Hepatocyte (in vitro differentiated cells): ENCODE data around the gene PLA2G5. TPM values are rescaled to one million over a fixed set of nuclear protein-coding genes. Genes with fewer than 3 reads are reported as not detected.
"Not testable (repeated sequence)": the region's sequence is repeated elsewhere in the genome, so short reads cannot be mapped to it uniquely, and the experiment has no call there.

ENCODE experiments used
- DNase-seq: peaks from one replicate; pipeline ENCODE4 v3.0.0-alpha.2; 2016; ENCODE audit warnings: low spot score
- H2AFZ ChIP-seq: fragments of 200-600 bp; sonication (generic); 2 replicates; pipeline ENCODE4 v1.6.0; 2016; ENCODE audit warnings: antibody characterized with exemption, mild to moderate bottlenecking
- H3K27ac ChIP-seq: fragments of 200-600 bp; sonication (generic); 2 replicates; pipeline ENCODE4 v1.5.1; 2016; ENCODE audit warnings: mild to moderate bottlenecking
- H3K27me3 ChIP-seq: fragments of 200-600 bp; sonication (generic); 2 replicates; pipeline ENCODE4 v1.6.1; 2016
- H3K36me3 ChIP-seq: fragments of 200-600 bp; sonication (generic); replicated peaks from 2 replicates; pipeline ENCODE4 v1.5.1; 2016; ENCODE audit warnings: low read depth; ENCODE audit not compliant: insufficient read depth
- H3K4me1 ChIP-seq: fragments of 200-600 bp; sonication (generic); 2 replicates; pipeline ENCODE4 v1.5.1; 2016; ENCODE audit warnings: mild to moderate bottlenecking, moderate library complexity; ENCODE audit not compliant: insufficient read depth
- H3K4me2 ChIP-seq: fragments of 200-600 bp; sonication (generic); 2 replicates; pipeline ENCODE4 v1.6.0; 2016
- H3K4me3 ChIP-seq: fragments of 200-600 bp; sonication (generic); 2 replicates; pipeline ENCODE4 v1.5.1; 2016; ENCODE audit warnings: mild to moderate bottlenecking
- H3K79me2 ChIP-seq: fragments of 200-600 bp; sonication (generic); 2 replicates; pipeline ENCODE4 v1.6.0; 2017; ENCODE audit warnings: mild to moderate bottlenecking
- H3K9me2 ChIP-seq: fragments of 200-600 bp; sonication (generic); replicated peaks from 2 replicates; pipeline ENCODE4 v1.6.0; 2017; ENCODE audit warnings: mild to moderate bottlenecking; ENCODE audit not compliant: insufficient read depth
- H3K9me3 ChIP-seq: fragments of 200-600 bp; sonication (generic); 2 replicates; pipeline ENCODE4 v1.5.1; 2016; ENCODE audit warnings: low read depth, mild to moderate bottlenecking
- H4K20me1 ChIP-seq: fragments of 200-600 bp; sonication (generic); 2 replicates; pipeline ENCODE4 v1.6.0; 2016; ENCODE audit warnings: mild to moderate bottlenecking; ENCODE audit not compliant: insufficient read depth, poor library complexity, severe bottlenecking
- EZH2 ChIP-seq: fragments of 200-600 bp; sonication (generic); IDR thresholded peaks from 2 replicates; pipeline ENCODE4 v1.6.1; 2016; ENCODE audit warnings: antibody characterized with exemption, mild to moderate bottlenecking, borderline replicate concordance
- EZH2phosphoT487 ChIP-seq: fragments of 200-600 bp; sonication (generic); IDR thresholded peaks from one replicate; pipeline ENCODE4 v1.6.1; 2018; ENCODE audit warnings: antibody characterized with exemption, mild to moderate bottlenecking, low read depth, moderate library complexity; ENCODE audit not compliant: unreplicated experiment, severe bottlenecking
- WGBS: methylation state at CpG from one replicate; pipeline ENCODE4 v1.1.6; 2016; ENCODE audit warnings: low lambda C conversion rate; ENCODE audit errors: missing lambda C conversion rate; 5-methylcytosine and 5-hydroxymethylcytosine counted together
- polyA plus RNA-seq: library from polyadenylated mRNA; unstranded; fragments of >200 nt; fragmentation: Nextera tagmentation; extraction: Ambion mirVana; gene quantifications from 2 replicates; pipeline ENCODE4 v1.2.1, GENCODE V29; 2016
- total RNA-seq: library from RNA; depleted of rRNA; stranded (reverse); fragments of >200 nt; gene quantifications from 2 replicates; pipeline ENCODE4 v1.2.3, GENCODE V29; 2014
- TF ChIP-seq, protein P1 (sequence below): fragments of 200-600 bp; sonication (generic); IDR thresholded peaks from 2 replicates; pipeline ENCODE4 v1.5.1; 2016; ENCODE audit warnings: antibody characterized with exemption, mild to moderate bottlenecking; ENCODE audit not compliant: poor library complexity

PLA2G5 gene
- total and polyA plus RNA-seq, 2 experiments from 2014 or later = 24.9 to 29.4 TPM

DNA sequence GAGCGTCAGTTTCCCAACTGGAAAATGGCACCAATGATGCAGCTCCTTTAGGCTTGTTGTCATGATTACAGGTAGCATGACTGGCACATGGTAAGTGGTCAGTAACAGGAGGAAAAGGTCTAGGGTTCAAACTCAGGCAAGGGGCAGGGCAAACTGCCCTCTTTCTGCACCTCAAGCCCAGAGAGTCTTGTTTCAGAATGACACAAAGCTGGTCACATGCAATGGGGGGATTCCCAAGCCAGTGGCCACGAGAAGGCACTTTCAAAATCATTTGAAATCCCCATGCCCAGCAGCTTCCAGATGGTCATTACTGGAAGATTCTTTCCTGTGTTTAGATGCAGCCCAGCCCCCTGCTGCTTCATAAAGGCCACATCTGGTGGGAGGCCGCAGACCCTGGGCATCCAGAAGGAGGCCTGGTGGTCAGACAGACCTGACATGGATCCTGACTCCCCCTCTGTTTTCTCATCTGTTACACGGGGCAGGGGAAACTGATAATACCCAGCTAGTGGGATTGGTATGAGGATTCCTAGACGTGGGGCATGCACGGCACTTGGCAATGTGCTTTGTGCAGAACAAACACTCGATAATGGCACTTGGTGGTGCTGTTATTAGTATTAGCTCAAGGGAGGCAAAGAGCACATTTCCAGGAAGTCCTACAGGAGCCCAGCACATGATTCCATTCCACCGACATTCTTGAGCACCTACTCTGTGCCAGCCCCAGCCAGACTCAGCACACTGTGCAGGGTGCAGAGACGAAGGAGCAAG, 56.2 kb downstream of the PLA2G5 start:
- DNase-seq = no peak
- Histone ChIP-seq H3K9me3 (no peaks in the 10 kb centered on the region), H3K4me1 (no peaks in the 10 kb centered on the region), H2AFZ (no peak overlapping the region), H3K4me3 (no peak overlapping the region), H3K27ac (no peak overlapping the region), H3K9me2 (no peaks in the 10 kb centered on the region), H4K20me1 (no peaks in the 10 kb centered on the region), H3K27me3 (no peaks in the 10 kb centered on the region), H3K36me3 (no peaks in the 10 kb centered on the region), H3K4me2 (no peak overlapping the region), H3K79me2 (no peaks in the 10 kb centered on the region)
- WGBS = 83% methylated on average over 9 of the region's 9 CpGs
- TF ChIP-seq EZH2 = no peak
- TF ChIP-seq EZH2phosphoT487 = no peak
- TF ChIP-seq, protein P1, sequence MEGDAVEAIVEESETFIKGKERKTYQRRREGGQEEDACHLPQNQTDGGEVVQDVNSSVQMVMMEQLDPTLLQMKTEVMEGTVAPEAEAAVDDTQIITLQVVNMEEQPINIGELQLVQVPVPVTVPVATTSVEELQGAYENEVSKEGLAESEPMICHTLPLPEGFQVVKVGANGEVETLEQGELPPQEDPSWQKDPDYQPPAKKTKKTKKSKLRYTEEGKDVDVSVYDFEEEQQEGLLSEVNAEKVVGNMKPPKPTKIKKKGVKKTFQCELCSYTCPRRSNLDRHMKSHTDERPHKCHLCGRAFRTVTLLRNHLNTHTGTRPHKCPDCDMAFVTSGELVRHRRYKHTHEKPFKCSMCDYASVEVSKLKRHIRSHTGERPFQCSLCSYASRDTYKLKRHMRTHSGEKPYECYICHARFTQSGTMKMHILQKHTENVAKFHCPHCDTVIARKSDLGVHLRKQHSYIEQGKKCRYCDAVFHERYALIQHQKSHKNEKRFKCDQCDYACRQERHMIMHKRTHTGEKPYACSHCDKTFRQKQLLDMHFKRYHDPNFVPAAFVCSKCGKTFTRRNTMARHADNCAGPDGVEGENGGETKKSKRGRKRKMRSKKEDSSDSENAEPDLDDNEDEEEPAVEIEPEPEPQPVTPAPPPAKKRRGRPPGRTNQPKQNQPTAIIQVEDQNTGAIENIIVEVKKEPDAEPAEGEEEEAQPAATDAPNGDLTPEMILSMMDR = no peak

DNA sequence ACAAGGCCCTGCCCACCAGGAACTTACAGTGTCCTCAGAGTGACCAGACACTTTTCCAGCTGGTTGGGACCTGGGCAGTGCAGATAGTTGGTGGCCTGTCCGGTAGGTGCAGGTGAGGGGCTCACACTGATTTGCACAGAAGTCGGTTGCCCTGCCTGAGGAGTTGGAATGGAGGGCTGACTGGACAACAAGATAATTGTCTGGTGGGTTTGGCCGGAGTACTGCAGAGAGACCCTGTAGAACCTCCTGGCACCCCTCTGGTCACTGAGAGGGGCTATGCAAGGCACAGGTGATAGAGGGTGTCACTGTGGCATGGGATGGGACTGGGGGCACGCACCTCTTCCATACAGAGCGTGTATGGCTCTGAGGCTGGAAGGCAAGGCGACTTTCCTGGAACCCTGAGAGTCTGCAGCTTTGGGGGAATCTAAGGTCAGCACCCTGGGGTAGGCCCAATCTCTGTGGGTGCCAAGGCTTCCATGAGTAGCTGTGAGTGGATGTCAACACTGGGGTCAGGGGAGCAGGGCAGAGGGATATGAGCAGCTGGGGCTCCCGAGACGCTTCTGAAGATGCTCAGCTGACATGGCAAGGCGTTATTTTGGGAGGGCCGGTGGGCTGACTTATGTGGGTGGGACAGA, 56.9 kb downstream of the PLA2G5 start:
- TF ChIP-seq EZH2 = no peak
- no peak for TF ChIP-seq EZH2phosphoT487
- TF ChIP-seq, protein P1 = no peak
- H3K9me3 ChIP-seq = no peaks in the 10 kb centered on the region
- DNase-seq = no peak
- no peaks in the 10 kb centered on the region for H3K4me1 ChIP-seq
- H3K79me2 ChIP-seq = no peaks in the 10 kb centered on the region
- no peaks in the 10 kb centered on the region for H3K36me3 ChIP-seq
- no peak overlapping the region for H3K4me3 ChIP-seq
- 97% methylated on average over 7 of the region's 10 CpGs for WGBS
- H3K27me3 ChIP-seq = no peaks in the 10 kb centered on the region
- H3K9me2 ChIP-seq = no peaks in the 10 kb centered on the region
- H3K4me2 ChIP-seq = no peak overlapping the region
- no peak overlapping the region for H3K27ac ChIP-seq
- no peak overlapping the region for H2AFZ ChIP-seq
- no peaks in the 10 kb centered on the region for H4K20me1 ChIP-seq

DNA sequence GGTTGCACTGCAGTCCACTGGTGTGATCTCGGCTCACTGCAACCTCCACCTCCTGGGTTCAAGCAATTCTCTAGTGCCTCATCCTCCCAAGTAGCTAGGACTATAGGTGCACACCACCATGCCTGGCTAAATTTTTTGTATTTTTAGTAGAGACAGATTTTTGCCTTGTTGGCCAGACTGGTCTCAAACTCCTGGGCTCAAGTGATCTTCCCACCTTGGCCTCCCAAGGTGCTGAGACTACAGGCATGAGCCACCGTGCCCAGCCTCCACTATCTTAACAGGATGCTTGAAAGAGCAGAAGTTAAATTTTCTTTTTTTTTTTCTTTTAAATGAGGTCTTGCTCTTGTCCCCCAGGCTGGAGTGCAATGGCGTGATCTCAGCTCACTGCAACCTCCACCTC, 60.5 kb downstream of the PLA2G5 start:
- H3K4me3 ChIP-seq, H3K27me3 ChIP-seq, H3K9me3 ChIP-seq, H3K4me1 ChIP-seq, DNase-seq, H4K20me1 ChIP-seq, H3K4me2 ChIP-seq, H3K9me2 ChIP-seq, H2AFZ ChIP-seq, H3K79me2 ChIP-seq, H3K27ac ChIP-seq, H3K36me3 ChIP-seq: not testable (repeated sequence)
- WGBS = 96% methylated on average over 3 of the region's 3 CpGs

DNA sequence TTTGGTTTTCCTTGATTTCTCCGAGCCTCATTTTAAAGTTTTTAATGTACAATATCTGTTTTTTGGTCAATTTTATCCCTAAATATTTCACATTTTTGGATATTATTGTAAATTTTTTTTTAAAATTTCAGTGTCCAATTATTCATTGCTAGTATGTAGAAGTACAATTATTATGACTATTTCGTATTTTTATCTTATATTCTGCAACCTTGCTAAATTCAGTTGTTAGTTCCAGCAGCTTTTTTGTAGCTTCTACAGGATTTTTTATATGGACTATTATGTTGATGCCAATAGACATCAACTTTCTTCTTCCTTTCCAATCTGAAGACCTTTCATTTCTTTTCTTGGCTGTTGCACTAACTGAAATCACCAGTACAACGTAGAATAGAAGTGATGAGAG, 65.0 kb downstream of the PLA2G5 start:
- H3K79me2 ChIP-seq = no peaks in the 10 kb centered on the region
- no peak overlapping the region for H3K27ac ChIP-seq
- H4K20me1 ChIP-seq = no peaks in the 10 kb centered on the region
- WGBS = 91% methylated on average over 3 of the region's 3 CpGs
- no peak overlapping the region for H3K4me3 ChIP-seq
- no peaks in the 10 kb centered on the region for H3K4me1 ChIP-seq
- no peaks in the 10 kb centered on the region for H3K36me3 ChIP-seq
- H3K4me2 ChIP-seq = no peak overlapping the region
- no peak for DNase-seq
- H3K27me3 ChIP-seq = no peaks in the 10 kb centered on the region
- H3K9me2 ChIP-seq = no peaks in the 10 kb centered on the region
- TF ChIP-seq, protein P1 = no peak
- TF ChIP-seq EZH2 (no peak), EZH2phosphoT487 (no peak)
- no peak overlapping the region for H2AFZ ChIP-seq
- H3K9me3 ChIP-seq = no peaks in the 10 kb centered on the region
